GM21390 (cell line): ENCODE results near the gene CRBN.
A peak's percentile ranks its signal among the peaks of the same experiment; 100 is the strongest.

Experiments used
- ATAC-seq: cut with Tn5 transposase; IDR thresholded peaks from one replicate; pipeline ENCODE4 v1.9.1; 2021; ENCODE audit not compliant: unreplicated experiment

Gene CRBN

DNA sequence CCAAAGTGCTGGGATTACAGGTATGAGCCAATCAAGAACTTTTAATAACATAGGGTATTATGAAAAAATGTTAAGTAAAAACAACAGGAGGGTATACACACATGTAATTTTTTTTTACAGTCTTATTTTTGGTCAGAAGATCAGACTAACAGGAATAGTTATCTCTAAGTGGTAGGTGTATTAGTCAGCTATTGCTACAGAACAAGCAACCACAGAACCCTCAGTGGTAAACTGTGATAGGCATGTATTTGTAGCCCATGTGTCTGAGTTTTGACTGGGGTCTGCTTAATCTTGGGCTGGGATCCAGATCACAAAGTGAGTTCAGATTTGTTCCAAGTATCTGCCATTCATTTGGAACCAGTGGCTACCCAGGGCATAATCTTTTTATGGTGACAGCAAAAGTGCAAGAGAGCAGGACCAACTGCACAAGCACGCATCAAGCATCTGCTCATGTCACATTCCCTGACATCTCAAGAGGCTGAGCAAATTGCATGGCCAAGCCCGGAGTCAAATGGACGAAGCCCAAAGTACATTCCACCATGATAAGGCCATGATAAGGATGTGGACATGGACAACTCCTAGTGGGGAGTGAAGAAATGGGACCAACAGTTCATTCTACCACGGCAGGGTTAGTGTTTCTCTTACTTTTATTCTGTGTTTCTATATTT, 66.3 kb downstream of the CRBN start:
- ATAC-seq = no peak

DNA sequence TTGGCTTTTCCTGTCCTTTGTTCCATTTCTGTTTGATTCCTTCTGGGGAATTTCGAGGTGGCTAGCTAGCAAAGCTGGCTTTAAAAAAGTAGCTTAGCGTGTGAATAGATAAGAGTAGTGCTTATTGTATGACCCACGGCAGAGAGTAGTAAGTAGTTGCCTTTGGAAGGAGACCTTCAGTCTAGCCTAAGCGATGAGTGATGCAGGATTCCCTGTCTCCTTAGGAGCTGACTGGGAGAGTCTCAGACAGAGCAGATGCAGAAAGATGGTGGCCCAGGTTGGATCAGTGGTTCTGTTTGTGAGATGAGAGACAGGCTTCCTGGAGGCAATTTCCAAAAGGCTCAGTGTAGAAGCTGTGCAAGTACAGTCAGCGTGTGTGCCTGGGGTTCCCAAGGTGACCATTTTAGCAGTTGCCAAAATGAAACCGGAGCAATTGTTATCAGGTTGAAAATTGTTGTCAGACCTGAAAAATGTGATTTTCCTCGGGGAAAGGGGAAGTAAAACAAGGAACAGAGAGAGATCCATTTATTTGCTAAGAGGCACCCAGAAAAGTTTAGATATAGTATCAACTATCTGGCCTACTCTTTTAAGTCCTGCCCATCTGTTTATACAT, 68.6 kb downstream of the CRBN start:
- ATAC-seq = peak; percentile 41

DNA sequence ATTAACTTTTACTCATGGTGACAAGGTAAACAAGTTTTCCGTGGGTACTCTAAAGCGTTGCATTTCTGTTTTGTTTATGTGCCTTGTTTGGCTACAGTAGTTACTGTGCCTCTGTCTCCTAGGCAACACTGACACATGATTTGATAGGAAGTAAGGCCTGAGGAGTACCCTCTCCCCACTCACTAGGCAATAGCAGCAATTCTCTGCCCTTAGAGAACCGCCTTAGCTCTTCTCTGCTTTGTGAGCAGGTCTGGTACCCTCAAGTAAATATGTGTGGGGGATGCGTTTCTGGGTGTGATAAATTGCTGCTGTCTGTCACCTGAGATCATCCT, 69.2 kb downstream of the CRBN start, which contains the start of gene IL5RA:
IL5RA (minus strand) TSS at position 76 of the 332 bp plus-strand sequence. CDS start 5,390 bp downstream, outside the sequence.
- peak; percentile 29 for ATAC-seq

GRCh38 chr3:3109407-3110298, 69.8 kb downstream of the CRBN start:
- peak; percentile 77 for ATAC-seq

- no peak for ATAC-seq
Observed at GRCh38 chr3:3107858-3108257, 71.6 kb downstream of the CRBN start.

- ATAC-seq = no peak
Observed at GRCh38 chr3:3107181-3107580, 72.3 kb downstream of the CRBN start.

- no peak for ATAC-seq
Observed at GRCh38 chr3:3105815-3106214, 73.7 kb downstream of the CRBN start.

GRCh38 chr3:3105246-3105645, 74.2 kb downstream of the CRBN start:
- ATAC-seq = no peak

GRCh38 chr3:3102751-3103150, 76.7 kb downstream of the CRBN start:
- ATAC-seq = no peak

GRCh38 chr3:3101660-3102458, 77.6 kb downstream of the CRBN start:
- peak; percentile 70 for ATAC-seq
